GM12874 (cell line): ENCODE data around the gene ATP2C2.

Experiments
- TF ChIP-seq, protein P1 (sequence below): IDR thresholded peaks from 2 replicates; pipeline ENCODE4 v1.5.1; 2011; ENCODE audit warnings: low read depth, mild to moderate bottlenecking, control low read depth, low read length, moderate library complexity; ENCODE audit not compliant: insufficient read depth

ATP2C2 gene

DNA sequence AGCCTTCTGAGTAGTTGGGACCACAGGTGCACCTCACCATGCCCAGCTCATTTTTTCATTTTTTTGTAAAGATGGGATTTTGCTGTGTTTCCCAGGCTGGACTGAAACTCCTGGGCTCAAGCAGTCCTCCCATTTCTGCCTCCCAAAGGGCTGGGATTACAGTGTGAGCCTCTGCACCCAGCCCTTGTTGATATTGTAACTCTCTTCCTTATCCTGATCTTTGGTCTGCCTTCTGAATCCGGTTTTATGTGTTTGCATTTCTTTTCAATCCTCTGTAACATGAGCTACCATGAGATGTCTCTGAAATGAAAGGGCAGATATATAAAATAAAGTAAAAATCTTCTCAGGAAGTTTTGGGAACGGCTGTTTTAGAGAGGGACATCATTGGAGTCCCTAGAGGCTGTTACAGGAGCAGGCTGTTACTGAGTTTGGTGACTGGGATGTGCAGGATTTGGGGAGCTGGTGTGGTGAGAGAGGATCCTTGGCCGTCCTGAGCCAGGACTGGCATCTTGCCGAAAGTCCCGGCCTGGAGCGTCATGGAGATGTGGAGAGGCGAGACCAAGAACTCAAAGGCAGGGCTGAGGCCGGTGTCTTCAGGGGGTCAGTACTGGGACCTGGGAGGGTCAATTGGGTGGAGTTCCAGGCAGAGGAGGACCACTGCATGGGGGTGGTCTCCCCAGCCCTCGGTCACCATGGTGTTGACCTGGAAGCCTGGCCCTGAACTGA lies 39.4 kb downstream of the ATP2C2 start:
- TF ChIP-seq, protein P1, sequence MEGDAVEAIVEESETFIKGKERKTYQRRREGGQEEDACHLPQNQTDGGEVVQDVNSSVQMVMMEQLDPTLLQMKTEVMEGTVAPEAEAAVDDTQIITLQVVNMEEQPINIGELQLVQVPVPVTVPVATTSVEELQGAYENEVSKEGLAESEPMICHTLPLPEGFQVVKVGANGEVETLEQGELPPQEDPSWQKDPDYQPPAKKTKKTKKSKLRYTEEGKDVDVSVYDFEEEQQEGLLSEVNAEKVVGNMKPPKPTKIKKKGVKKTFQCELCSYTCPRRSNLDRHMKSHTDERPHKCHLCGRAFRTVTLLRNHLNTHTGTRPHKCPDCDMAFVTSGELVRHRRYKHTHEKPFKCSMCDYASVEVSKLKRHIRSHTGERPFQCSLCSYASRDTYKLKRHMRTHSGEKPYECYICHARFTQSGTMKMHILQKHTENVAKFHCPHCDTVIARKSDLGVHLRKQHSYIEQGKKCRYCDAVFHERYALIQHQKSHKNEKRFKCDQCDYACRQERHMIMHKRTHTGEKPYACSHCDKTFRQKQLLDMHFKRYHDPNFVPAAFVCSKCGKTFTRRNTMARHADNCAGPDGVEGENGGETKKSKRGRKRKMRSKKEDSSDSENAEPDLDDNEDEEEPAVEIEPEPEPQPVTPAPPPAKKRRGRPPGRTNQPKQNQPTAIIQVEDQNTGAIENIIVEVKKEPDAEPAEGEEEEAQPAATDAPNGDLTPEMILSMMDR, result no peak

DNA sequence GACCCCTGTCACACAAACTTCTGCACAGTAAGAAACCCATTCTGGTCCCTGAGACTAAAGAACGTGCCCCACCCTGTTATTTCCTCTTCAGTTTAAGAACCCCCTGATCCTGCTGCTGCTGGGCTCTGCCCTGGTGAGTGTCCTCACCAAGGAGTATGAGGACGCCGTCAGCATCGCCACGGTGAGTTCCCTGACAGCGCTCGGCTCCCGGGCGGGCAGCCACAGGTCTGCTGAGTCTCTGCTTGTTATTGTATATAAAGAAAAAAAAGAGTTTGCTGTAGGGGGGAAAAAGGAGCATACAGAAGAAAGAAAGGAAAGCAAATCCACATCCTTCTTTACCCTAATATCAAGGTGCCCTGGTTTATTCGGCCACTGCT lies 40.0 kb downstream of the ATP2C2 start:
- TF ChIP-seq, protein P1, result no peak

DNA sequence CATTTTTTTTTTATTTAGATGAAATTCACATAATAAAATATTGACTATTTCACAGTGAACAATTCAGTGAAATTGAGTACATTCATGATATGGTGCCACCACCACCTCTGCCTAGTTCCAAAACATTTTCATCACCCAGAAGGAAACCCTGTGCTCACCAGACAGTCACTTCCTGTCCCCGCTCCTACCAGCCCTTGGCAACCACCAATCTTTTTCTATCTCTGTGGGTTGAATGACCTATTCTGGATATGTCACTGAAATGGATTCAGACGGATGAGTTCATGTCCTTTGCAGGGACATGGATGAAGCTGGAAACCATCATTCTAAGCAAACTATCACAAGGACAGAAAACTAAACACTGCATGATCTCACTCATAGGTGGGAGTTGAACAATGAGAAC lies 40.5 kb downstream of the ATP2C2 start:
- TF ChIP-seq, protein P1, result no peak

DNA sequence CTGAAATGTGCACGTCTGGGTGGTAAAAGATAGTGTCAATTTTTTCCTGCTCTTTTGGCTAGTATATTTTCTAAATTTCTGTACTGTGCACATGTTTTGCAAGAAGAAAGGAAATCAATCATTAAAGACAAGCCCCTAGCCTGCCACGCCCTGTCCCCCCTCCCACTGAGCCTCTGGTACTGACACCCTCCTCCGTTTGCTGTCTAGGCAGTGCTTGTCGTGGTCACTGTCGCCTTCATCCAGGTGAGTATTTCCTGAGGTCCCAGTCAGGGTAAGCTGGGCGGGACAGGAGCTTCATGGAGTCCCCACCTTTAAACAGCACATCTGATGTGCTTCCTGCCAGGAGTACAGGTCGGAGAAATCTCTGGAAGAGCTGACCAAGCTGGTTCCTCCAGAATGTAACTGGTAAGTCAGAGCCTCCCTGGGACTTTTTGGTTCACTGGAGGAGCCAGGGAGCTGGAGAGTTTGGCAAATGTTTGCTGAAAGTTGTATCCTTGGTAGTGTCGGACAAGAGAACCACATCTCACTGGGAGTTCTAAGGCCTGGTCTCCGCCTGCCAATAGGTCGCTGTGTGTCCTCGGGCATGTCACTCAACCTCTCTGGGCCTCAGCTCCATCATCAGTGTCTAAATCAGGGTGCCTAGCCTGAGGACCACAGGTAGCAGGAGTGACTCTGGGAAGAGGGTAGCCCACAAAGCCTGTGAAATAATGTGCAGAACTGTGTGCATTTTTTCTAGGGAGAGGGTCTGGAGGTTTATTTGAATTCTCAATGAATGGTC lies 42.2 kb downstream of the ATP2C2 start:
- TF ChIP-seq, protein P1, result no peak

DNA sequence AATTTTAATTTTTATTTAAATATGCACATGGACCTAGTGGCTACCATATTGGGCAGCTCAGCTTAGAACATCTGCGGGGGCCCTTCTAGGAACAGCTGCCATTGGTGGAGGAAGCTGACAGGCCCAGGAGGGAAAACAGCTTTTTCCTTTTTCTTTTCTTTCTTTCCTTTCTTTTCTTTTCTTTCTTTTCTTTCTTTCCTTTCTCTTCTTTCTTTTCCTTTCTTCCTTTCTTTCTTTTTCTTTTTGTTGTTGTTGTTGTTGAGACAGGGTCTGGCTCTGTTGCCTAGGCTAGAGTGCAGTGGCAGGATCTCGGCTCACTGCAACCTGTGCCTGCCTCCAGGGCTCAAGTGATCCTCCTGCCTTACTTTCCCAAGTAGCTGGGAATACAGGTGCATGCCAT lies 43.4 kb downstream of the ATP2C2 start:
- TF ChIP-seq, protein P1, result no peak

DNA sequence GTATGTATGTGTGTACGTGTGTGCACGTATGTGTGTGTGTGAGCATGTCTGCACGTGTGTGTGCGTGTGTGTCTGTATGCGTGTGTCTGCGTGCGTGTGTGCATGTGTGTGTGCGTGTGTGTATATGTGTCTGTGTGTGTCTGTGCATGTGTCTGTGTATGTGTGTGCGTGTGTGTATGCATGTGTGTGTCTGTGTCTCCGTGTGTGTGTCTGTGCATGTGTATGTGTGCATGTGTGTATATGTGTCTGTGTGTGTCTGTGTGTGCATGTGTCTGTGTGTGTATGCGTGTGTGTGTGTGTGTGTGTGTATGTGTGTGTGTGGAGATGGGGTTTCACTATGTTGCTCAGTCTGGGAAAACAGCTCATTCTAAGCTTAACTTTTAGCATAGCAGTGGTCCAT lies 43.9 kb downstream of the ATP2C2 start:
- TF ChIP-seq, protein P1, result no peak

DNA sequence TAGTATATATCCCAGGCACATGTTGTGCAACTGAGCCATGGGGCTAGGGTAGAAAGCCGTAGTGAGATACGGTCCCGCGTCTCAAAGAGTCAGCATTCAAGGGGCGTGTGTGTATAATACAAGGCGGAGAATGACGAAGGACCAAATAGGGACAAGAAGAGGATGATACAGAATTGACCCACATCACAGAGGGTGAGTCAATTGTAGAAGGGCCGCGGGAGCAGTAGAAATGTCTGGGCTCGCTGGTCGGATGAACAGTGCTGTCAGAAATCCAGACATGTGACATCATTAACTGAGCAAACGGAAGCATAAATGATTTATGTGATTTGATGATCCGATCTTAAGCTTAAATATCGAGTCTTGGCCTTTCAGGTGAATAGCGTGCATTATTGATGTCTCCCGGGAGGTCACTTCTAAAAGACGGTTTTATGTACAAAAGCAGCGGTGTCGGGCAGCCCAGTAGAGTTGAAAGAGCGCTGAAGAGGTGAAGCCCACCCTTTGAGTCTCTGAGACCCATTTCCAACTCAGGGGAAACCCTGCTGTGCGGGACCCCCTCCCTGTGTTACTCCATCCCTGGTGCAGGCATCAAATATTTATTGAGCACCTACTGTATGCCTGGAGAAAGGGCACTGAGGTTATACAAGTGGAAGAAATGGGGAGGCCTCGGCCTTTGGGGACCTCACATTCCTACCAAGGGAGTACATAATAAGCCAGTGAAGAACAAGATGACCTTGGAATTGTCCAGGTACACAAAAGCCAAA lies 45.1 kb downstream of the ATP2C2 start:
- TF ChIP-seq, protein P1, result no peak
